ENCODE results near the gene PLCH1.

DNA sequence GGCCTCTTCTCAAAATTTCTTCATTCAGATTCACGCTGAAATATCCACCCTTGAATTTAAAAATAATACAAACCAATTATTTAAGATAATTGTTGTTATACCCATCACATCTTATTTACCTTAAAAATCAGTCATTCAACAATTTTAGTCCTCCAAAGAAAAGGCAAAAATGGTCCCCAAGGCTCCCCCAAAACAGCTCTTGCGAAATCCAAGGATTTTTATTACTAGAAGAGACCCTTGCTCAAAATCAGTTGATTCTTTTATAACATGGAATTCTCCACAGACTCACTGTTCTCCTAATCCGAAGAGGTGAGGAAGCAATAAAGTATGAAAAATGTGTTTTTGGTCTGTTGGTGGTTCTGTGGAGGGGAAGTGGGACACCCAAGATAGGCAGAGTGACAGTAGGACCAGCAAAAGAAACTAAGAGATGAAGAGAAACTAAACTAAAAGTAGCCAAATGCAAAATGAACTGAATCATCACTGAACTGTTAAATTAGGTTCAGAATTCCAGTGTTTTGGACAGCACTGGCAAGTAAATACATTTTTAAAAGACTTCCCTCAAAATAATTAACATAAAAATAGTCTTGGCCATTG, 19.1 kb upstream of the PLCH1 start:
- TF ChIP-seq, protein P1, sequence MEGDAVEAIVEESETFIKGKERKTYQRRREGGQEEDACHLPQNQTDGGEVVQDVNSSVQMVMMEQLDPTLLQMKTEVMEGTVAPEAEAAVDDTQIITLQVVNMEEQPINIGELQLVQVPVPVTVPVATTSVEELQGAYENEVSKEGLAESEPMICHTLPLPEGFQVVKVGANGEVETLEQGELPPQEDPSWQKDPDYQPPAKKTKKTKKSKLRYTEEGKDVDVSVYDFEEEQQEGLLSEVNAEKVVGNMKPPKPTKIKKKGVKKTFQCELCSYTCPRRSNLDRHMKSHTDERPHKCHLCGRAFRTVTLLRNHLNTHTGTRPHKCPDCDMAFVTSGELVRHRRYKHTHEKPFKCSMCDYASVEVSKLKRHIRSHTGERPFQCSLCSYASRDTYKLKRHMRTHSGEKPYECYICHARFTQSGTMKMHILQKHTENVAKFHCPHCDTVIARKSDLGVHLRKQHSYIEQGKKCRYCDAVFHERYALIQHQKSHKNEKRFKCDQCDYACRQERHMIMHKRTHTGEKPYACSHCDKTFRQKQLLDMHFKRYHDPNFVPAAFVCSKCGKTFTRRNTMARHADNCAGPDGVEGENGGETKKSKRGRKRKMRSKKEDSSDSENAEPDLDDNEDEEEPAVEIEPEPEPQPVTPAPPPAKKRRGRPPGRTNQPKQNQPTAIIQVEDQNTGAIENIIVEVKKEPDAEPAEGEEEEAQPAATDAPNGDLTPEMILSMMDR (IDR thresholded peaks at IDR 0.05; ENCODE audit: borderline replicate concordance, extremely low read depth, low read length, poor library complexity, severe bottlenecking) = no peak
- TF ChIP-seq EZH2 (IDR thresholded peaks at IDR 0.05; ENCODE audit: borderline replicate concordance, low read depth, low read length, severe bottlenecking) = no peak

All from DND-41 (cell line).